K562 (cell line): Measurements from ENCODE around the gene PRDM15. TPM values are rescaled to one million over a fixed set of nuclear protein-coding genes. Genes with fewer than 3 reads are reported as not detected.
A peak's percentile ranks its signal among the peaks of the same experiment; 100 is the strongest.

Experiments
- C11orf30 ChIP-seq: fragments of 450-650 bp; IDR thresholded peaks from 2 replicates; pipeline ENCODE4 v1.6.1; 2016; ENCODE audit warnings: low read depth, mild to moderate bottlenecking
- CBX5 ChIP-seq: IDR thresholded peaks from 2 replicates; pipeline ENCODE4 v1.6.1; 2014; ENCODE audit warnings: low read depth, borderline replicate concordance
- CTBP1 ChIP-seq: fragments of 450-650 bp; IDR thresholded peaks from 2 replicates; pipeline ENCODE4 v1.6.1; 2016; ENCODE audit warnings: borderline replicate concordance
- FOXK2 ChIP-seq, 2 experiments: fragments of 450-650 bp; IDR thresholded peaks in 1 of 2; conservative IDR thresholded peaks in 1 of 2; 2 replicates each; pipeline ENCODE4 v1.6.1; 2016; ENCODE audit warnings: low read depth in 2 of 2, mild to moderate bottlenecking in 1 of 2
- HDAC8 ChIP-seq: fragments of 450-650 bp; IDR thresholded peaks from 2 replicates; pipeline ENCODE4 v1.6.1; 2016; ENCODE audit warnings: mild to moderate bottlenecking, missing genetic modification characterization, moderate library complexity, missing compliant biosample characterization
- KLF6 ChIP-seq: fragments of 250-450 bp; sonication (Bioruptor Pico); IDR thresholded peaks from 2 replicates; pipeline ENCODE4 v1.4.0; 2020; ENCODE audit warnings: mild to moderate bottlenecking, moderate library complexity, borderline replicate concordance
- PHB2 ChIP-seq: fragments of 450-650 bp; IDR thresholded peaks from 2 replicates; pipeline ENCODE4 v1.6.1; 2017; ENCODE audit warnings: low read depth
- POLR3A ChIP-seq: IDR thresholded peaks from 2 replicates; pipeline ENCODE4 v1.6.1; 2011; ENCODE audit warnings: borderline replicate concordance, mild to moderate bottlenecking, moderate library complexity; ENCODE audit not compliant: insufficient read length, insufficient read depth; ENCODE audit errors: extremely low read depth
- SMARCA4 ChIP-seq: fragments of 450-650 bp; IDR thresholded peaks from 2 replicates; pipeline ENCODE4 v1.6.1; 2016
- SMARCE1 ChIP-seq: fragments of 450-650 bp; IDR thresholded peaks from 2 replicates; pipeline ENCODE4 v1.7.1; 2016; ENCODE audit warnings: mild to moderate bottlenecking
- TGIF2 ChIP-seq: sonication (generic); formaldehyde crosslinking; IDR thresholded peaks from 2 replicates; pipeline ENCODE4 v1.8.1; 2022; ENCODE audit warnings: mild to moderate bottlenecking, missing genetic modification reagents, moderate library complexity
- ZNF384 ChIP-seq: IDR thresholded peaks from 2 replicates; pipeline ENCODE4 v1.6.1; 2012; ENCODE audit warnings: low read depth, low read length, improper control_type of control experiment
- ZNF408 ChIP-seq: fragments of 250-450 bp; sonication (Bioruptor Pico); IDR thresholded peaks from 2 replicates; pipeline ENCODE4 v1.4.0; 2020; ENCODE audit warnings: low read depth, mild to moderate bottlenecking, moderate library complexity
- polyA plus RNA-seq, 8 experiments: library from polyadenylated mRNA; depleted of rRNA in 4 of 8; stranded (reverse) in 5 of 8; unstranded in 3 of 8; fragments of >200 nt; fragmentation: Nextera tagmentation in 2 of 8; fragmentation: Illumina TruSeq in 1 of 8; extraction: Ambion mirVana in 2 of 8; extraction: Trizol in 1 of 8; gene quantifications; 2 replicates each; pipeline versions ENCODE4 v1.2.1 to v1.2.3, GENCODE V29; 2011 to 2014; ENCODE audit warnings: inconsistent platforms in 1 of 8, missing spikeins in 1 of 8
- total RNA-seq, 7 experiments: library from RNA; depleted of rRNA in 6 of 7; stranded (reverse); fragments of >200 nt in 6 of 7; fragmentation: Illumina TruSeq in 2 of 7; extraction: Trizol in 2 of 7; gene quantifications; 2 replicates each; pipeline versions ENCODE4 v1.2.1 to v1.2.3, GENCODE V29; 2011 to 2021; ENCODE audit warnings: low replicate concordance in 1 of 7
- TF ChIP-seq, protein P1 (sequence below): IDR thresholded peaks from 2 replicates; pipeline ENCODE4 v1.6.1; 2012; ENCODE audit warnings: low read depth, low read length, improper control_type of control experiment, borderline replicate concordance
- TF ChIP-seq, protein P2 (sequence below): fragments of 250-450 bp; sonication (Bioruptor Pico); IDR thresholded peaks from 2 replicates; pipeline ENCODE4 v1.4.0; 2020; ENCODE audit warnings: borderline replicate concordance
- TF ChIP-seq, protein P3 (sequence below): sonication (generic); formaldehyde crosslinking; IDR thresholded peaks from 2 replicates; pipeline ENCODE4 v1.8.0; 2022; ENCODE audit warnings: mild to moderate bottlenecking, missing genetic modification reagents
- TF ChIP-seq, protein P4 (sequence below): sonication (generic); formaldehyde crosslinking; IDR thresholded peaks from 2 replicates; pipeline ENCODE4 v1.8.1; 2023; ENCODE audit warnings: mild to moderate bottlenecking, missing genetic modification reagents, moderate library complexity
- TF ChIP-seq, protein P5 (sequence below): IDR thresholded peaks from 2 replicates; pipeline ENCODE4 v1.6.1; 2011; ENCODE audit warnings: borderline replicate concordance, low read depth, mild to moderate bottlenecking, moderate library complexity, low read length; ENCODE audit not compliant: insufficient read depth, poor library complexity, severe bottlenecking

Gene PRDM15
- total and polyA plus RNA-seq, 9 of the 15 experiments (the other 6 are each of a cell fraction or from before 2014, with no cell fraction given), result 0.93 to 9.2 (median 6.2) TPM

DNA sequence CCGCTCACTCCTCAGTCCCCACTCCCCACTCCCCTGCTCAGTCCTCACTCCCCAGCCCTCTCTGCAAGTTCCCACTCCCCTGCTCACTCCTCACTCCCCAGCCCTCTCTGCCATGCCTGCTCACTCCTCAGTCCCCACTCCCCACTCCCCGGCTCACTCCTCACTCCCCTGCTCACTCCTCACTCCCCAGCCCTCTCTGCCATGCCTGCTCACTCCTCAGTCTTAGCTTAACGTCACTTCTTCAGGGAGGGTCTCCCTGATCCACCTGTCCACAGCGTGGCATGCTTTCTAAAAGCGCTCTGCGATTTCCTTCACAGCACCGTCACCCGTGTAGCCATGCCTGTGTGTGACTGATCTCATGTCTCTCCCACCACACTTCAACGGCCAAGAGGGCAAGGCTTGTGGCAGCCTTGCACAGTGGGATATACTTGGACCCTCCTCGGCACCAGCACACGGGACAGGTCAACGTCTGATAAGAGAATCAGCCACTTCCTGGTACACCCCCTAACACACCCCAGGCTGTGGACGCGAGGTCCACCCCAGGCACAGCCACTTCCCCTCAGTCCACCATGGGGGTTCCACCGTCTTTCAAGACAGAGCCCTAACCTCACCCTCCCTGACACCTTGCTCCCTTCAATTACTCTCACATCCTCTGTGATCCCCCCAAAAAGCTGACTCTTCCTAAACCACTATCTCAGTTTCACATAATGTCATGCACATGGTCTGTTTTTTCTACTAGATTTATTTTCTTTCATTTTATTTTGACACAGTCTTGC is 14.0 kb downstream of the PRDM15 start (continued):
- TF ChIP-seq, protein P1, sequence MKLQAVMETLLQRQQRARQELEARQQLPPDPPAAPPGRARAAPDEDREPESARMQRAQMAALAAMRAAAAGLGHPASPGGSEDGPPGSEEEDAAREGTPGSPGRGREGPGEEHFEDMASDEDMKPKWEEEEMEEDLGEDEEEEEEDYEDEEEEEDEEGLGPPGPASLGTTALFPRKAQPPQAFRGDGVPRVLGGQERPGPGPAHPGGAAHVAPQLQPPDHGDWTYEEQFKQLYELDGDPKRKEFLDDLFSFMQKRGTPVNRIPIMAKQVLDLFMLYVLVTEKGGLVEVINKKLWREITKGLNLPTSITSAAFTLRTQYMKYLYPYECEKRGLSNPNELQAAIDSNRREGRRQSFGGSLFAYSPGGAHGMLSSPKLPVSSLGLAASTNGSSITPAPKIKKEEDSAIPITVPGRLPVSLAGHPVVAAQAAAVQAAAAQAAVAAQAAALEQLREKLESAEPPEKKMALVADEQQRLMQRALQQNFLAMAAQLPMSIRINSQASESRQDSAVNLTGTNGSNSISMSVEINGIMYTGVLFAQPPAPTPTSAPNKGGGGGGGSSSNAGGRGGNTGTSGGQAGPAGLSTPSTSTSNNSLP, result no peak
- TF ChIP-seq SMARCA4 (peak; percentile 47; the same call in 1 of the 2 replicates), FOXK2 (conservative IDR thresholded peaks at IDR 0.05 in 1 of 2, IDR thresholded peaks at IDR 0.05 in 1 of 2; ENCODE audit: low read depth in 2 of 2) (no peak), CBX5 (no peak), ZNF408 (CRISPR knock-in tag) (no peak), HDAC8 (tag) (no peak), TGIF2 (CRISPR knock-in tag) (no peak), SMARCE1 (0 out of 2 replicates have a peak, but pooled peaks have one; percentile 39), POLR3A (no peak), PHB2 (no peak), CTBP1 (peak; percentile 62), KLF6 (CRISPR knock-in tag) (no peak), ZNF384 (no peak), C11orf30 (peak; percentile 52; the same call in 1 of the 2 replicates)
- TF ChIP-seq, protein P2, sequence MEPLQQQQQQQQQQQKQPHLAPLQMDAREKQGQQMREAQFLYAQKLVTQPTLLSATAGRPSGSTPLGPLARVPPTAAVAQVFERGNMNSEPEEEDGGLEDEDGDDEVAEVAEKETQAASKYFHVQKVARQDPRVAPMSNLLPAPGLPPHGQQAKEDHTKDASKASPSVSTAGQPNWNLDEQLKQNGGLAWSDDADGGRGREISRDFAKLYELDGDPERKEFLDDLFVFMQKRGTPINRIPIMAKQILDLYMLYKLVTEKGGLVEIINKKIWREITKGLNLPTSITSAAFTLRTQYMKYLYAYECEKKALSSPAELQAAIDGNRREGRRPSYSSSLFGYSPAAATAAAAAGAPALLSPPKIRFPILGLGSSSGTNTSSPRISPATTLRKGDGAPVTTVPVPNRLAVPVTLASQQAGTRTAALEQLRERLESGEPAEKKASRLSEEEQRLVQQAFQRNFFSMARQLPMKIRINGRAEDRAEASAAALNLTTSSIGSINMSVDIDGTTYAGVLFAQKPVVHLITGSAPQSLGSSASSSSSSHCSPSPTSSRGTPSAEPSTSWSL, result no peak
- TF ChIP-seq, protein P3, sequence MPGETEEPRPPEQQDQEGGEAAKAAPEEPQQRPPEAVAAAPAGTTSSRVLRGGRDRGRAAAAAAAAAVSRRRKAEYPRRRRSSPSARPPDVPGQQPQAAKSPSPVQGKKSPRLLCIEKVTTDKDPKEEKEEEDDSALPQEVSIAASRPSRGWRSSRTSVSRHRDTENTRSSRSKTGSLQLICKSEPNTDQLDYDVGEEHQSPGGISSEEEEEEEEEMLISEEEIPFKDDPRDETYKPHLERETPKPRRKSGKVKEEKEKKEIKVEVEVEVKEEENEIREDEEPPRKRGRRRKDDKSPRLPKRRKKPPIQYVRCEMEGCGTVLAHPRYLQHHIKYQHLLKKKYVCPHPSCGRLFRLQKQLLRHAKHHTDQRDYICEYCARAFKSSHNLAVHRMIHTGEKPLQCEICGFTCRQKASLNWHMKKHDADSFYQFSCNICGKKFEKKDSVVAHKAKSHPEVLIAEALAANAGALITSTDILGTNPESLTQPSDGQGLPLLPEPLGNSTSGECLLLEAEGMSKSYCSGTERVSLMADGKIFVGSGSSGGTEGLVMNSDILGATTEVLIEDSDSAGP (CRISPR knock-in tag), result no peak
- TF ChIP-seq, protein P4, sequence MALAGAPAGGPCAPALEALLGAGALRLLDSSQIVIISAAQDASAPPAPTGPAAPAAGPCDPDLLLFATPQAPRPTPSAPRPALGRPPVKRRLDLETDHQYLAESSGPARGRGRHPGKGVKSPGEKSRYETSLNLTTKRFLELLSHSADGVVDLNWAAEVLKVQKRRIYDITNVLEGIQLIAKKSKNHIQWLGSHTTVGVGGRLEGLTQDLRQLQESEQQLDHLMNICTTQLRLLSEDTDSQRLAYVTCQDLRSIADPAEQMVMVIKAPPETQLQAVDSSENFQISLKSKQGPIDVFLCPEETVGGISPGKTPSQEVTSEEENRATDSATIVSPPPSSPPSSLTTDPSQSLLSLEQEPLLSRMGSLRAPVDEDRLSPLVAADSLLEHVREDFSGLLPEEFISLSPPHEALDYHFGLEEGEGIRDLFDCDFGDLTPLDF (CRISPR knock-in tag), result no peak
- TF ChIP-seq, protein P5, sequence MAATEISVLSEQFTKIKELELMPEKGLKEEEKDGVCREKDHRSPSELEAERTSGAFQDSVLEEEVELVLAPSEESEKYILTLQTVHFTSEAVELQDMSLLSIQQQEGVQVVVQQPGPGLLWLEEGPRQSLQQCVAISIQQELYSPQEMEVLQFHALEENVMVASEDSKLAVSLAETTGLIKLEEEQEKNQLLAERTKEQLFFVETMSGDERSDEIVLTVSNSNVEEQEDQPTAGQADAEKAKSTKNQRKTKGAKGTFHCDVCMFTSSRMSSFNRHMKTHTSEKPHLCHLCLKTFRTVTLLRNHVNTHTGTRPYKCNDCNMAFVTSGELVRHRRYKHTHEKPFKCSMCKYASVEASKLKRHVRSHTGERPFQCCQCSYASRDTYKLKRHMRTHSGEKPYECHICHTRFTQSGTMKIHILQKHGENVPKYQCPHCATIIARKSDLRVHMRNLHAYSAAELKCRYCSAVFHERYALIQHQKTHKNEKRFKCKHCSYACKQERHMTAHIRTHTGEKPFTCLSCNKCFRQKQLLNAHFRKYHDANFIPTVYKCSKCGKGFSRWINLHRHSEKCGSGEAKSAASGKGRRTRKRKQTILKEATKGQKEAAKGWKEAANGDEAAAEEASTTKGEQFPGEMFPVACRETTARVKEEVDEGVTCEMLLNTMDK, result no peak
